Left ventricle myocardium inferior (tissue), 1 donor: ENCODE results near the gene RASAL2. TPM values are rescaled to one million over a fixed set of nuclear protein-coding genes. Genes with fewer than 3 reads are reported as not detected.

Experiments
- DNase-seq: peaks from one replicate; pipeline ENCODE4 v3.0.0-alpha.2; 2020
- H3K27ac ChIP-seq: fragments of 200-600 bp; replicated peaks from 2 replicates; pipeline ENCODE4 v1.8.0; 2021
- H3K27me3 ChIP-seq: fragments of 200-600 bp; 2 replicates; pipeline ENCODE4 v1.8.0; 2021; ENCODE audit warnings: low read depth
- H3K36me3 ChIP-seq: fragments of 200-600 bp; 2 replicates; pipeline ENCODE4 v1.8.0; 2021
- H3K4me1 ChIP-seq: fragments of 200-600 bp; 2 replicates; pipeline ENCODE4 v1.8.0; 2021
- H3K4me3 ChIP-seq: fragments of 200-600 bp; 2 replicates; pipeline ENCODE4 v1.8.0; 2021; ENCODE audit warnings: mild to moderate bottlenecking, moderate library complexity
- H3K9me3 ChIP-seq: fragments of 200-600 bp; replicated peaks from 2 replicates; pipeline ENCODE4 v1.8.0; 2021
- intact Hi-C: fragments of 100-400 bp; cut with micrococcal nuclease; formaldehyde crosslinking; loops from one replicate; pipeline ENCODE4 v1.11.0; 2022
- total RNA-seq: library from RNA; stranded (reverse); fragmentation: NEBNext Ultra II Directional; extraction: Animal tissue kit (Norgen Biotek cat#: 25700); gene quantifications from one replicate; pipeline ENCODE4 v1.2.1, GENCODE V29; 2021
- TF ChIP-seq, protein P1 (sequence below): fragments of 200-600 bp; IDR thresholded peaks from 2 replicates; pipeline ENCODE4 v1.8.0; 2021; ENCODE audit warnings: antibody characterized with exemption, mild to moderate bottlenecking, borderline replicate concordance
- donor health status: DM: no; HTN: yes; CAD: no; lungs with severe emphysema.

Gene RASAL2
- total RNA-seq, 1 donor from 2014 or later, result 28.3 TPM

DNA sequence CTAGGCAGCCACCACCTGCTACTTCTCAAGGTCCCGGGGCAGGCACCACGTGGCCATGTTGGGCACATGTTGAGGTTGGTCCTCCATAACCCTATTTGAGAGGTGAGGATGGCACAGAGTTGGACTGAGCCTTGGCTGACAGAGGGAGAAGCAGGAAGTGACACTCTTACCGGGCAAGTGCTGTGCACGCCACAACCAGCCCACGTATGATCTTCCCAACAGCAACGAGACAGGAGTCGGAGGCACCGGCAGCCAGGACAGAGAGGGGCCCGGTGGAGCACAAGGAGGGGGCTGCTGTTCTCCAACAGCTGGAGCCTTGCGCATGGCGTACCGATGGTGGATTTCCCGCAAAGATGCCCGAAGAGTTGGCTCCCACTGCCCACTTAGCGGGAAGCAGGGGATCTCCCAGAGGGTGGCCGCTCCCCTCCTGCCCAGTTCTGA, 399.4 kb downstream of the RASAL2 start:
- no peak for DNase-seq
- H3K36me3 ChIP-seq, result no peaks in the 10 kb centered on the region
- H3K4me3 ChIP-seq, result no peak overlapping the region
- H3K27ac ChIP-seq, result no peak overlapping the region
- H3K27me3 ChIP-seq, result peaks cover 3% of the 10 kb centered on the region
- TF ChIP-seq, protein P1, sequence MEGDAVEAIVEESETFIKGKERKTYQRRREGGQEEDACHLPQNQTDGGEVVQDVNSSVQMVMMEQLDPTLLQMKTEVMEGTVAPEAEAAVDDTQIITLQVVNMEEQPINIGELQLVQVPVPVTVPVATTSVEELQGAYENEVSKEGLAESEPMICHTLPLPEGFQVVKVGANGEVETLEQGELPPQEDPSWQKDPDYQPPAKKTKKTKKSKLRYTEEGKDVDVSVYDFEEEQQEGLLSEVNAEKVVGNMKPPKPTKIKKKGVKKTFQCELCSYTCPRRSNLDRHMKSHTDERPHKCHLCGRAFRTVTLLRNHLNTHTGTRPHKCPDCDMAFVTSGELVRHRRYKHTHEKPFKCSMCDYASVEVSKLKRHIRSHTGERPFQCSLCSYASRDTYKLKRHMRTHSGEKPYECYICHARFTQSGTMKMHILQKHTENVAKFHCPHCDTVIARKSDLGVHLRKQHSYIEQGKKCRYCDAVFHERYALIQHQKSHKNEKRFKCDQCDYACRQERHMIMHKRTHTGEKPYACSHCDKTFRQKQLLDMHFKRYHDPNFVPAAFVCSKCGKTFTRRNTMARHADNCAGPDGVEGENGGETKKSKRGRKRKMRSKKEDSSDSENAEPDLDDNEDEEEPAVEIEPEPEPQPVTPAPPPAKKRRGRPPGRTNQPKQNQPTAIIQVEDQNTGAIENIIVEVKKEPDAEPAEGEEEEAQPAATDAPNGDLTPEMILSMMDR, result no peak
- intact Hi-C loops, result no loop called here
- H3K9me3 ChIP-seq, result no peaks in the 10 kb centered on the region
- H3K4me1 ChIP-seq, result peaks cover 7% of the 10 kb centered on the region

DNA sequence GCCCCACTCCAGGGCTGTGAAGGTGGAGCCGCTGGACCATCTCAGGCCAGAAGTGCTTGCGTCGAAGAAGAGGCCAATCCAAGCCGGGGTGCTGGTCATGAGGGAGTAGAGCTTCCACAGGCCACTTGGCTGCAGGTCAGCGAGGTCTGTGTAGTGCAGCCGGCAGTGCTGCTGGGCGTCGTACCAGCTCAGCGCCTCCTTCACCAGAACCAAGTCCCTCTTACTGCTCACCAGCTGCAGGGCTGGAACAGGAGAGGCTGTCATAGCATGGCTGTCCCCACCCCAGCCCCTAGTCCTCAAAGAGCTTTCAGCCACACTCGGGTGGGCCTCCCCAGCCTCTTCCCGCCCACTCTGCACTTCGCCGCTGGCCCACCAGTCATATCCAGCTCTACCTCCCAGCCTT, 400.7 kb downstream of the RASAL2 start:
- intact Hi-C loops, result no loop called here
- Histone ChIP-seq H3K9me3 (no peaks in the 10 kb centered on the region), H3K27ac (no peak overlapping the region), H3K27me3 (no peaks in the 10 kb centered on the region), H3K36me3 (no peaks in the 10 kb centered on the region), H3K4me1 (peaks cover 7% of the 10 kb centered on the region), H3K4me3 (no peak overlapping the region)
- TF ChIP-seq, protein P1, result no peak
- no peak for DNase-seq

GRCh38 chr1:178495158-178495557, 401.3 kb downstream of the RASAL2 start:
- TF ChIP-seq, protein P1, result no peak
- no peaks in the 10 kb centered on the region for H3K27me3 ChIP-seq
- H3K36me3 ChIP-seq, result no peaks in the 10 kb centered on the region
- no peak for DNase-seq
- no peaks in the 10 kb centered on the region for H3K9me3 ChIP-seq
- no peak overlapping the region for H3K4me3 ChIP-seq
- no peak overlapping the region for H3K27ac ChIP-seq
- intact Hi-C loops, result no loop called here
- H3K4me1 ChIP-seq, result peaks cover 7% of the 10 kb centered on the region

DNA sequence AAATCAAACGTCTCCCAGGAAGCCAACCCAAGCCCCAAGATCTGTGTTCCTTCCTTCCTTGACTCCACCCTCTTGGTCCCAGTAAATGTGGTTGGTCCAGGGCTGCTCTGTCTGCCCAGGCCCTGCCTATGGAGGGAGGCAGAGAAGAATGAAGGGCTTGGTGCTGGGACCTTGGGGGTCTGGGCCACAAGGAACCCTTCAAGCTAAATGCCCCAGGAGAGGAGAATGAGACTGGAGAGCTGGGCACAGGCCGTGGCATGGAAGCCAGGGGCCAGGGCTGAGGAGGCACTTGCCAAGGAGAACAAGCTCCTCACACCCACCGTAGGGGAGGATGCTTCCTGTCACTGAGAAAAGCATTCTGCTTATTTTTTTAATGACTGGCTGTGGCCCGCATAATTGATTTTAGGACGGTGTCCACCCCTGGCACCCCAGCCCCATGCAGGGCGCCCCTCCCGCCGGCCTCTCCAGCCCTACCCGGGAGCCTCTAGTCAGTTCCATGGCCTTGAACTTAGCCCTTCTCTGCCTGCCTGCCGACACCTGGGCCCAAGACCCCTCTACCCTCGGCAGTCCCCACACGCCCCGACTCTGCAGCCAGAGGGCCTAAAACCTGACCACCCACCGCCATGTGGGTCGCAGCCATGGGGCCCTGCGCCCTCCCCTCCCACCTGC, 402.0 kb downstream of the RASAL2 start:
- Histone ChIP-seq H3K27me3 (no peaks in the 10 kb centered on the region), H3K4me1 (peaks cover 7% of the 10 kb centered on the region), H3K36me3 (no peaks in the 10 kb centered on the region), H3K27ac (no peak overlapping the region), H3K4me3 (no peak overlapping the region), H3K9me3 (no peaks in the 10 kb centered on the region)
- TF ChIP-seq, protein P1, result no peak
- no peak for DNase-seq
- intact Hi-C loops, result no loop called here

DNA sequence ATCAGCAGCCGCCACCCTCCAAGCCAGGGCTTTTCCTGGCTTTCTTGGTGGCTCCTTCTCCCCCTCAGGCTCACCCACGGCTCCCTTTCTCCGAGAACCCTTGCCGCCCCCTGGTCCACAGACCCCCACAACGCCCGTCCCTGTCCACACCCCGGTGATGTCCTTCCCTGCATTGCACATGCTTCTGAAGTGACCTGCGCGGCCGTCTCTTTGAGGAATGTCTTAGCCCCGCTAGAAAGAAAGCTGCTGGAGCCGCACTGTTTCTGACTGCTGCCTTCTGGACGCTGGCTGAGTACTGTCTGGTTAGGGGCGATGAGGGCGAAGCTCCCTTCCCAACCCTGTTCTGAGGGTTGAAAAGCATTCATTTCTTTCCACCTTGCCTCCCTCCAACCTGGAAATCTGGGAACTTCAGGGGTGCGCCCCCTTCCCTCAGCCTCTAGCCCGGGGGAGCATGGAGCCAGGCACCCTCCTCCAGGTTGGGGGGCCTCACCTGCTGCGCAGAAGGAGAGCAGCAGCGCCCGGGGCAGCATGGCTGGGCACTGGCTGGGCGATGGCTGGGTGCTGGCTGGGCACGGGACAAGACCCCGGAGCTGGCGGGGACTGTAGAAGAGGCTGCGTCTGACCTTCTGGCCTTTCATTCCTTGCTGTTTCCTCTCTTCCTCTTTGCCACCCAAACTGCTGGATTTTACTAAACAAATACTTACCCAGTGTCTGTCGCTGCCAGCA, 402.7 kb downstream of the RASAL2 start, which contains the start of gene CLEC20A:
Gene CLEC20A (minus strand): TSS at position 555 of the 726 bp plus-strand sequence. CDS start 25 bp downstream, at position 530.
- Histone ChIP-seq H3K27ac (no peak within 1 kb of the TSS), H3K4me3 (no peak within 1 kb of the TSS), H3K27me3 (no peaks in the 10 kb centered on the region), H3K36me3 (no peaks in the 10 kb centered on the region), H3K9me3 (no peaks in the 10 kb centered on the region), H3K4me1 (peaks cover 7% of the 10 kb centered on the region)
- intact Hi-C loops, result no loop called here
- no peak for DNase-seq
- TF ChIP-seq, protein P1, result no peak
